Measurements from ENCODE around the gene DPF3.

DNA sequence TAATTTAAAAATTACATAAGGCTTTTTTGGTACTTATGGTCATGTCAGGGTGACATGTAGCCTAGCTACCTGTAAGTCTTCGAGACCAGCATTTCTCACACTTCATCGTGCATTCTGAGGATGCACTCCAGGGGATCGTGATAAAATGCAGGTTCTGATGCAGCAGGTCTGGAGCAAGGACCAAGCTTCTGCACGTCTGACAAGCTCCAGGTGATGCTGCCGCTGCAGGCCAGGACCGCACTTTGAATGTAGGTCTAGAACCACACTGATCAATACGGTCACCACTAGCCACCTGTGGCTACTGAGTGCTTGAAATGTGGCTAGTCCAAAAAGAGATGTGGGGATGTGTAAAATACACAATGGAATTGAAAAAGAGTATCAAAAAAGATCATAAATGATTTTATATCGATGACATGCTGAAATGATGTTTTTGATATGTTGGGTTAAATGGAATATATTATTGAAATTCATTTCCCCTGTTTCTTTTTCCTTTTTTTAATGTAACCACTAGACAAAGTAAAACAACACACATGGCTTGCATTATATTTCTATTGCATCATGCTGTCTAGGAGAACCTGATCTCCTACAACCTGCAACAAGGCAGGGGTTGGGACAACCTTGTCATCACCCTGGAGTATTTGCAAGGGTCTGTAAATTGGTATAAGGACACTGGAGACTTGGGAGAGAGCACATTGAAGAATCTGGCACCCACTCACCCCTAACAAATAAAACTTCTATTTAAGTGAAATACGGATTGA, 142.4 kb downstream of the DPF3 start:
- TF ChIP-seq, protein P1, sequence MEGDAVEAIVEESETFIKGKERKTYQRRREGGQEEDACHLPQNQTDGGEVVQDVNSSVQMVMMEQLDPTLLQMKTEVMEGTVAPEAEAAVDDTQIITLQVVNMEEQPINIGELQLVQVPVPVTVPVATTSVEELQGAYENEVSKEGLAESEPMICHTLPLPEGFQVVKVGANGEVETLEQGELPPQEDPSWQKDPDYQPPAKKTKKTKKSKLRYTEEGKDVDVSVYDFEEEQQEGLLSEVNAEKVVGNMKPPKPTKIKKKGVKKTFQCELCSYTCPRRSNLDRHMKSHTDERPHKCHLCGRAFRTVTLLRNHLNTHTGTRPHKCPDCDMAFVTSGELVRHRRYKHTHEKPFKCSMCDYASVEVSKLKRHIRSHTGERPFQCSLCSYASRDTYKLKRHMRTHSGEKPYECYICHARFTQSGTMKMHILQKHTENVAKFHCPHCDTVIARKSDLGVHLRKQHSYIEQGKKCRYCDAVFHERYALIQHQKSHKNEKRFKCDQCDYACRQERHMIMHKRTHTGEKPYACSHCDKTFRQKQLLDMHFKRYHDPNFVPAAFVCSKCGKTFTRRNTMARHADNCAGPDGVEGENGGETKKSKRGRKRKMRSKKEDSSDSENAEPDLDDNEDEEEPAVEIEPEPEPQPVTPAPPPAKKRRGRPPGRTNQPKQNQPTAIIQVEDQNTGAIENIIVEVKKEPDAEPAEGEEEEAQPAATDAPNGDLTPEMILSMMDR (IDR thresholded peaks at IDR 0.05): no peak
- no peak for TF ChIP-seq POLR2A (IDR thresholded peaks at IDR 0.05)

All from adrenal gland (tissue), 5 donors.